ENCODE results near the gene SMAD9. TPM values are rescaled to one million over a fixed set of nuclear protein-coding genes. Genes with fewer than 3 reads are reported as not detected.

SMAD9 gene
- total and polyA plus RNA-seq, 2 of the 13 experiments (the other 11 are each of a cell fraction or from before 2014, with no cell fraction given), result 4.2 to 7.7 TPM

DNA sequence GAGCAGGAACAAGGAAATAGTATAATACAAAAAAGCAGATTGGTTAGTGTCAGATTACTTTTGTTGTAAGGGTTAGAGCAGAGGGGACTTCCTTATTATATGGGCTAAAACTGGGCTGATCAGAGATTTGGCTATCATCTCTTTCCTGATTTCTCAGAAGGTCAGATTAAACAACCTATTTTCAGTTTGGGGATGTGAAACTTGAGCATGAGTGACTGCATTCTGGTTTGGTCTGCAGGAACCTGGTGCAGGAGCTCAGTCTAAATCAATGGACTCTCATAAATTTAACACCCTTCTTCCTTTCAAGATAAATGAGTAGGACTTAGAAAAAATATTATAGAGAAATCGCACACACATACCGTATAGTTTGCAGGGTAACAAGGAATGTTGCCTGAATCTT lies 113.9 kb downstream of the SMAD9 start (continued):
- TF ChIP-seq ZNF678 (CRISPR knock-in tag; IDR thresholded peaks at IDR 0.05), result no peak
- TF ChIP-seq XRCC5 (optimal IDR thresholded peaks at IDR 0.05; ENCODE audit: low read length), result no peak
- no peak for TF ChIP-seq NFATC3 (CRISPR knock-in tag; IDR thresholded peaks at IDR 0.05)

DNA sequence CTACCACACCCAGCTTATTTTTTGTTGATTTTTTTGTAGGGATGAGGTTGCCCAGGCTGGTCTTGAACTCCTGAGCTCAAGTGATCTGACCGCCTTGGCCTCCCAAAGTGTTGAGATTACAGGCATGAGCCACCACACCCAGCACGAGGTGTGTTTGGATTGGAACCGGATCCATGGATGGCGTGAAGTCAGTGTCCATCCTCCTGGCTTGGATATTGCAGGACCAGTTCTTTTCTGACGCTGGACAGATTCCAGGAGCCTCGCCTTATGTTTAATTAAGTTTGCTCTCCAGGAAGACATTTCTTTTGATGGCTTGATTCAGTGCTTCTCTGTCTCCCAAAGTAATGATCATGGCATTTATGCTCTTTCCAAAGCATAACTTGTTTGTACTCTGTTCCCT lies 115.5 kb downstream of the SMAD9 start:
- Histone ChIP-seq H3K4me1 (ENCODE audit: insufficient read depth, low read length) (no peaks in the 10 kb centered on the region), H3K4me2 (ENCODE audit: low read depth, low read length) (no peak overlapping the region), H3K36me3 (replicated peaks in 1 of 2; ENCODE audit: control insufficient read depth in 1 of 2, insufficient read depth in 2 of 2, low read length in 2 of 2) (no peaks in the 10 kb centered on the region), H3K9ac (ENCODE audit: insufficient read depth, low read depth, low read length) (no peak overlapping the region), H3K27me3 (ENCODE audit: control insufficient read depth in 1 of 2, insufficient read depth in 2 of 2, low read length in 2 of 2) (no peaks in the 10 kb centered on the region; a peak in 1 of 5 replicates), H3K4me3 (replicated peaks in 1 of 3; ENCODE audit: insufficient read depth in 1 of 3, low read depth in 2 of 3, low read length in 3 of 3) (no peak overlapping the region), H4K20me1 (ENCODE audit: insufficient read depth, low read length) (no peaks in the 10 kb centered on the region), H3K79me2 (ENCODE audit: insufficient read depth, low read length) (no peaks in the 10 kb centered on the region), H3K9me3 (ENCODE audit: low read length) (no peaks in the 10 kb centered on the region), H2AFZ (ENCODE audit: low read length) (no peak overlapping the region), H3K27ac (ENCODE audit: extremely low read length, insufficient read depth, low read length) (no peak overlapping the region)
- 30% methylated on average over 6 of the region's 6 CpGs for WGBS (ENCODE audit: low lambda C conversion rate)
- POLR2A ChIA-PET, result no interaction called here
- in situ Hi-C loops (cut with HindIII; ENCODE audit: extremely low pct_ligation_motif_present, low pct_unique_long_range_greater_than_20kb) (no loop called here), intact Hi-C loops (cut with micrococcal nuclease; ENCODE audit: unreplicated experiment) (no loop called here)
- ATAC-seq, result no peak
- no peak for DNase-seq (ENCODE audit: low spot score)
- CTCF ChIA-PET (ENCODE audit: low intra/inter-chr PET ratio, low total read pairs), result no interaction called here
- no peak for FAIRE-seq
- BruUV-seq (replicated peaks), result no TSS peak
- TF ChIP-seq, protein P1, sequence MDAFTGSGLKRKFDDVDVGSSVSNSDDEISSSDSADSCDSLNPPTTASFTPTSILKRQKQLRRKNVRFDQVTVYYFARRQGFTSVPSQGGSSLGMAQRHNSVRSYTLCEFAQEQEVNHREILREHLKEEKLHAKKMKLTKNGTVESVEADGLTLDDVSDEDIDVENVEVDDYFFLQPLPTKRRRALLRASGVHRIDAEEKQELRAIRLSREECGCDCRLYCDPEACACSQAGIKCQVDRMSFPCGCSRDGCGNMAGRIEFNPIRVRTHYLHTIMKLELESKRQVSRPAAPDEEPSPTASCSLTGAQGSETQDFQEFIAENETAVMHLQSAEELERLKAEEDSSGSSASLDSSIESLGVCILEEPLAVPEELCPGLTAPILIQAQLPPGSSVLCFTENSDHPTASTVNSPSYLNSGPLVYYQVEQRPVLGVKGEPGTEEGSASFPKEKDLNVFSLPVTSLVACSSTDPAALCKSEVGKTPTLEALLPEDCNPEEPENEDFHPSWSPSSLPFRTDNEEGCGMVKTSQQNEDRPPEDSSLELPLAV (CRISPR knock-in tag; conservative IDR thresholded peaks at IDR 0.05; ENCODE audit: low read depth), result no peak
- TF ChIP-seq, protein P2, sequence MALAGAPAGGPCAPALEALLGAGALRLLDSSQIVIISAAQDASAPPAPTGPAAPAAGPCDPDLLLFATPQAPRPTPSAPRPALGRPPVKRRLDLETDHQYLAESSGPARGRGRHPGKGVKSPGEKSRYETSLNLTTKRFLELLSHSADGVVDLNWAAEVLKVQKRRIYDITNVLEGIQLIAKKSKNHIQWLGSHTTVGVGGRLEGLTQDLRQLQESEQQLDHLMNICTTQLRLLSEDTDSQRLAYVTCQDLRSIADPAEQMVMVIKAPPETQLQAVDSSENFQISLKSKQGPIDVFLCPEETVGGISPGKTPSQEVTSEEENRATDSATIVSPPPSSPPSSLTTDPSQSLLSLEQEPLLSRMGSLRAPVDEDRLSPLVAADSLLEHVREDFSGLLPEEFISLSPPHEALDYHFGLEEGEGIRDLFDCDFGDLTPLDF (CRISPR knock-in tag; IDR thresholded peaks at IDR 0.05), result no peak
- TF ChIP-seq, protein P3, sequence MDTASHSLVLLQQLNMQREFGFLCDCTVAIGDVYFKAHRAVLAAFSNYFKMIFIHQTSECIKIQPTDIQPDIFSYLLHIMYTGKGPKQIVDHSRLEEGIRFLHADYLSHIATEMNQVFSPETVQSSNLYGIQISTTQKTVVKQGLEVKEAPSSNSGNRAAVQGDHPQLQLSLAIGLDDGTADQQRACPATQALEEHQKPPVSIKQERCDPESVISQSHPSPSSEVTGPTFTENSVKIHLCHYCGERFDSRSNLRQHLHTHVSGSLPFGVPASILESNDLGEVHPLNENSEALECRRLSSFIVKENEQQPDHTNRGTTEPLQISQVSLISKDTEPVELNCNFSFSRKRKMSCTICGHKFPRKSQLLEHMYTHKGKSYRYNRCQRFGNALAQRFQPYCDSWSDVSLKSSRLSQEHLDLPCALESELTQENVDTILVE (CRISPR knock-in tag; IDR thresholded peaks at IDR 0.05), result no peak
- no peak for TF ChIP-seq SKI (IDR thresholded peaks at IDR 0.05; ENCODE audit: partially characterized antibody)

Data from HepG2 (cell line).